IPS DF 19.7 (cell line): ENCODE data around the gene ABCA10.
"Not testable (repeated sequence)": the region's sequence is repeated elsewhere in the genome, so short reads cannot be mapped to it uniquely, and the experiment has no call there.

Source experiments
- DNase-seq: peaks from one replicate; pipeline ENCODE4 v3.0.0-alpha.2; 2013; ENCODE audit warnings: low read depth, low spot score

Gene ABCA10

DNA sequence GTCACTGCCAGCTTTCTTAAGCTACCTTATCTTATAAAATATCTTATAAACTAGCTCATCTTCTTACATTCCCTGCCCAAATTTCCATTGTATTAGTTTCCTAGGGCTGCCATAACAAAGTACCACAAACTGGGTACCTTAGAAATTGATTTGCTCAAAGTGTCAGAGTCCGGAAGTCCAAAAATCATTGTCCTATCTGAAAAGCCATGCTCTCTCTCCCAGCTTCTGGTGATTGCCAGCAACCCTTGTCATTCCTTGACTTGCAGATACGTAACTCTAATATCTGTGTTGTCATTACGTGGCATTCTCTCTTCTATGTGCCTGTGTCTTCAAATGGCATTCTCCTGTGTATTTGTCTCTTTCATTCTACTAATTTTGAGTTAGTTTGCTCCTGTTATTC is 2.3 kb upstream of the ABCA10 start:
- DNase-seq = no peak

DNA sequence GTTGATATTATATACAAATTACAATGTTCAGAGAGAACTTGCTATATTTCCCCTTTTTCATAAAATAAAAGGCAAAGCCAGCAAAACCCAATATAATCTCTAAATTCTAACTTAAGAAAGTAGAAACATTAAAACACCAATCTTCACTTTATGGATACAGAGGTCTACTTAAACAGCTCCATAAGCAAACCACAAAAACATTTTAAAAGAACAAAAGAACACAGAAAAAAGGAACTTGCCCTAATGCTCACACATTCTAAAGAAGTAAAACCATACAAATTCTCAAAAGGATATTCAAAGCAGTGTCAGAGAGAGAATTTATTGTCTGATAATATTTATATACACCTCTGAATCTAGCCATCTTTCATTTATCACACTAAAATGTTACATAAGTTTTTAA is 606 bp downstream of the ABCA10 start:
- no peak for DNase-seq

DNA sequence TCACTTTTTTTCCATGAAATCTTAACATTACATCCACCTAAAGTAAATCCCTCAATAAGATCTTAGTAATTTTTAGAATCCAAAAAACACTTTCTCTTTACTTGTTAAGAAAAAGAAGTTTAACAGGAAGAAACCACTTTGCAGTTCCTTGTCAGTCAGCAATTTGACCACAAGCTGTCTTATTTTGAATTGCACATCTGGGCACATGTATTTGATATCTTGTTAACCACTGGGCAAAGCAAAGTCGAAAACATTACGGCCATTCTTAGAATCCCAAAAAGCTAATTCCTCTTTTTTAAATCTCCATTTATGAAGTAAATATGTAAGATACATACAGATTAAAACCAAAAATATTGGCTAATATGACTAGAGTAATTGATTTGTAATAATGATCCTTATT is 1.1 kb downstream of the ABCA10 start:
- no peak for DNase-seq

DNA sequence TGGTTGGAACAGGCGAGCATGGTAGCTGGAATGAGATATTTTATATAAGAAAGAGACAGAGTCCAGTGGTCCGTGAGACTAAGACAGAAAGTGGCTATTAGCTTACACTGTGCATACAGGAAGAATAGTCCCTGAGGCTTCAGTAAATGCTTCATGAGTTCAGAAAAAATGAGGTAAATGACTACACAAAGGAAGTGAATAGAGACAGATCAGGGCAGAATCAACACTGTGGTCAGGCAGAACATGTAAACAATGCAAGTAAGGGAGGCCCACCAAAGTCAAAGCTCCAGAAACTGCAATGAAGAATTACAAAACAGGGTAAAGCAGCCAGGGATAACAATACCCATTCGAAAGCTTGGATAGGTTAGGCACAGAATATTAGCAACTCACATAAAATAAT is 4.8 kb downstream of the ABCA10 start:
- DNase-seq = no peak

DNA sequence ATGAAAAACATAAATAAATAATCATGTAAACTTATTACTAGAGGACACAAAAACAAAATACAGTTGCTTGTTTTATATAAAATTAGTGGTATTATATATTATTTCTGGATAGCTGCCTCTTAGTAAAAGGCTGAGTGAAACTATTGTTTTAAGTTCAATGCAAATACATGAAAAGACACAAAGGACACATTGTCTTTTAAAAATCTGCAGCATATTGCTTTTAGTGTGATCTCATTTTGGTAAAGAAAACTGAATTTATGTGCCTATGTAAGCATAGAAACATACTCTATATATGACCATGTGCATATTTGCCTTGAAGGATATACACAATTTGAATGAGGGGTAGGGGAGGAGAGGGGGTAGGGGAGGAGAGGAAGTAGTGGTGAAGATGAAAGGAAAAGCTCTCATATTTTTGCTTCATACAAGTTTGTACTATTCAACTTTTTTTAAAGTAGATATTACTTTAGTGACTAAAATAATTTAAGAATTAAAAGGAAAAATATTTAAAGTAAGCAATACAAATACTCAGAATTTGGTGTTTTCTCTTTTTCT is 5.8 kb downstream of the ABCA10 start:
- no peak for DNase-seq

DNA sequence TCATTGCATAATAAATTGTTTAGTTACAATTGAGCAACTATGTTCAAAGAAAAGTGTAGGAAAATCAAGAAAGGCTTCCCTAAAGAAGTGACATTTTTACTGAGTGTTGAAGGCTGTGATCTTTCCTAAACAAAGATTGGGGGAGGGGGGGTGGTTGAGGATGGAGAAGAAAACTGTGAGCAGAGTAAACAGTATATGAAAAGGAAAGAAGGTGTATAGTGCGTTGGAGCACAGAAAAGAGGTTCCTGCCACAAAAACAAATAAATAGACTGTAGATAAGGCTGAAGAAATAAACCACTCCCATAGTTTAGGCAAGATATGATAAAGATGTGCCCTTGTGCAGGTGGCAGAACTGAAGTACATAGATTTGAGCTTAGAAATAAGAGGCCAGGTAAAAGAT is 8.5 kb downstream of the ABCA10 start:
- DNase-seq = no peak

DNA sequence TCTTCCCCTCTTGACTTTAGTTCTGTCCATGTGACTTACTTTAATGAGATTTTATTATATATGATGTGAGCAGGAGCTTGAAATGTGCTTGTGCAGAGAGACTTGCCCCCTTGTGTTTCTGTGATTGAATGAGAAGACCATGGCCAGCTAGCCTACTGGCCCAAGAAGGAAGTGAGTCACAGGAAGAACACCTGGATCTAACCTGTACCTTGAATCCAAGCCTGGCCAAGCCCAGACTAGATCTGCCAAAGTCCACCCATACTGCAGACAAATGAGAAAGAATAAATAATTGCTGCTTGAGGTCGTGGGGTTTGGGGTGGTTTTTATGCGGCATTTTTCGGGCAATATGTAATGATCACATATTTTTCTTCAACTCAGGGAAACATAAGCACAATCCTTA is 9.6 kb downstream of the ABCA10 start:
- no peak for DNase-seq

DNA sequence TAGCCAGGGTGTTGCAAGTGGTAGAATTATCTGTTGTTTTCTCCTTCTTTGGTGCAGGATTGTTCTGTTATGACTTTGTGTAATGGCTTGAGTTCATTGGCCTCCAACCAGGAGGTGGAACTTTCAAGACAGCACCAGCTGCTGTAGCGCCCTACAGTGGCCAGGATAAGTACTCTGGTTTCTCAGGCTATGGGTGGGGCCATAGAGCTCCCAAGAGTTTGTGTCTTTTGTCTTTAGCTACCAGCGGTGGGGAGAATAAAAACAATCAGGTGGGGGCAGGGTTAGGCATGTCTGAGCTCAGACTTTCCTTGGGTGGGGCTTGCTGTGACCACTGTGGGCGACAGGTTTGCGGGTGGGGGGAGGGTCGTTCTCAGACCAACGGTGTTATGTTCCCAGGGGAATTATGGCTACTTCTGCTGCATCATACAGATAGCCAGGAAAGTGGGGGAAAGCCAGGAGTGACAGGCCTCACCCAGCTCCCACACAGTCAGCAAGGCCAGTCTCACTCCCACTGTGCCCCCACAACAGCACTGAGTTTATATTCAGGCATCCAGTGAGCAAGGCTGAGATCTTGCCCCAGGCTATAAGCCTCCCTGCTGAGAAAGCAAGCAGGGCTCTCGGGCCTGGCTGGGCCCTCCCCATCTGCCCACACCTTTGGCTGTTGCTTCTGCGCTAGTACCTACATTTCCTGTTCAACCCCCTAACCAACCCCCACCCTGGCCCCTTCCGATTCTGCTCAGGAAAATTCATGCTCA is 15.4 kb downstream of the ABCA10 start:
- no peak for DNase-seq

DNA sequence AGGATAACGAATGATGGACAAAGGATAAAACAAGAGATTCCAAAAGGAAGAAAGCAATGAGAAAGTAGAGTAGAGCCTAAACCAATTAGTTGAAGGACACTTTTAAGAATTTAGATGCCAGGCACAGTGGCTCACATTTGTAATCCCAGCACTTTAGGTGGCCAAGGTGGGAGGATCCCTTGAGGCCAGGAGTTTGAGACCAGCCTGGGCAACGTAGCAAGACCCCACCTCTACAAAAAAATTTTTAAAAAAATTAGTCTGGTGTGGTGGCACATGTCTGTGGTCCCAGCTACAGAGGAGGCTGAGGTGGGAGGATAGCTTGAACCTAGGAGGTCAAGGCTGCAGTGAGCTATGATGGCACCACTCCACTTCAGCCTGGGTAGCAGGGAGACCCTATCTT is 20.0 kb downstream of the ABCA10 start:
- no peak for DNase-seq

DNA sequence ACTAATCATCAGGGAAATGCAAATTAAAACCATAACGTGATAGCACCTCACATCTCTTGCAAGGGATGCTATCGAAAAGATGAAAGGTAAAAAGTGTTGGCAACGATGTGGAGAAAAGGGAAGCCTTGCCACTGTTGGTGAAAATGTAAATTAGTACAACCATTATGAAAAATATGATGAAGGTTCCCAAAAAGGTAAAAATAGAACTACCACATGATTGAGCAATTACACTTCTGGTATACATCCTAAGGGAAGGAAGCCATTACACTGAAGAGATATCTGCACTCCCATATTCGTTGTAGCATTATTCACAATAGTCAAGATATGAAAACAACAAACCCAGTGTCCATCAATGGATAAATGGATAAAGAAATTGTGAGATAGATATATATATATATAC is 21.5 kb downstream of the ABCA10 start:
- no peak for DNase-seq

DNA sequence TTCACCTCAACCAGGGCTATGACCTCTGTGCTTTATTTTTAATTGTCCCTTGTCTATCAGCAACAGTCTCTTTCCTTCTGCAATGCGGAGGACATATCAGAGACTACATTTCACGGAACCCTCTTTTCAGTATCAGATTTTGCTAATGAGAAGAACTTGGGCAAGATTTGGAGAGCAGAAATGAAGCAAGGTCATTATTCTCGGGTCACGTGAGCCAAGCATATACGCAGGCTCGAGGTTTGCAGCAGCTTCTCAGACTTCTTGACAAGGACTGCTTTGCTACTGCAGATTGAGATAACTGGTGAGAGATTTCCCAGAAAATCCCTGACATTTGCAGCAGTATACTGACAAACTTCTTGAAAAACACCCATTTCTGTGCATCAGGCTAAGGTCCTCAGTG is 30.4 kb downstream of the ABCA10 start:
- DNase-seq = no peak

DNA sequence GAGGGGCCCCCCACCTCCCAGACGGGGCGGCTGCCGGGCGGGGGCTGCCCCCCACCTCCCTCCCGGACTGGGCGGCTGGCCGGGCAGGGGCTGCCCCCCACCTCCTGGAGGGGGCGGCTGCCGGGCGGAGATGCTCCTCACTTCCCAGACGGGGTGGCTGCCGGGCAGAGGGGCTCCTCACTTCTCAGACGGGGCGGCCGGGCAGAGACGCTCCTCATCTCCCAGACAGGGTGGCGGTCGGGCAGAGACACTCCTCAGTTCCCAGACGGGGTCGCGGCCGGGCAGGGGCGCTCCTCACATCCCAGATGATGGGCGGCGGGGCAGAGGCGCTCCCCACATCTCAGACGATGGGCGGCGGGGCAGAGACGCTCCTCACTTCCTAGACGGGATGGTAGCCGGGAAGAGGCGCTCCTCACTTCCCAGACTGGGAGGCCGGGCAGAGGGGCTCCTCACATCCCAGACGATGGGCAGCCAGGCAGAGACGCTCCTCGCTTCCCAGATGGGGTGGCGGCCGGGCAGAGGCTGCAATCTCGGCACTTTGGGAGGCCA is 32.4 kb downstream of the ABCA10 start:
- DNase-seq = not testable (repeated sequence)

DNA sequence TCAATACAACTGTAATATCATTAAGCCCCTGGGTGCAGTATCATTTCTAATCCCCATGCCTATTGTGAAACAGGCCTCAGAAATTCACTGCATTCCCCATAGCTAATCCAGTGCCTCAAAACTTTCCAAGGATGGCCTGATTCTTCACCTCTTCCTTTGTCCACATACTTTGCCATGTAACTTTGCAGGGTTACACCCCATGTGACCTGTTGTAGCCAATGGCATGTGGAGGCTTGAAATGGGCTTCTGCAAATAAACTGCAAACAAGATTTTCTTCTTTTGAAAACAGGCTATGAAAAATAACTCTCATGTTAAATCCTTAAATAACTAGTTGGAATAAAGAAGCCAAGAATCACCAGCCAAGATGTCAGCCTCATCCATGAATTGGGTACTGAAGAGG is 35.9 kb downstream of the ABCA10 start:
- DNase-seq = no peak

DNA sequence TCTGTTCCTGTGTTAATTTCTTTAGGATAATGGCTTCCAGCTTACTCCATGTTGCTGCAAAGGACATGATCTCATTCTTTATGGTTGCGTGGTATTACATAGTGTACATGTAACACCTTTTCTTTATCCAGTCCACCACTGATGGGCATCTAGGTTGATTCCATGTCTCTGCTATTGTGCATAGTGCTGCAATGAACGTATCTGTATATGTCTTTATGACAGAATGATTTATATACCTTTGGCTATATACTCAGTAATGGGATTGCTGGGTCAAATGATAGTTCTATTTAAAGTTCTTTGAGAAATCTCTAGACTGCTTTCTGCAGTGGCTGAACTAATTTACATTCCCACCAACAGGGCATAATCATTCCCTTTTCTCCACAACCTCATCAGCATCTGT is 39.8 kb downstream of the ABCA10 start:
- DNase-seq = no peak

DNA sequence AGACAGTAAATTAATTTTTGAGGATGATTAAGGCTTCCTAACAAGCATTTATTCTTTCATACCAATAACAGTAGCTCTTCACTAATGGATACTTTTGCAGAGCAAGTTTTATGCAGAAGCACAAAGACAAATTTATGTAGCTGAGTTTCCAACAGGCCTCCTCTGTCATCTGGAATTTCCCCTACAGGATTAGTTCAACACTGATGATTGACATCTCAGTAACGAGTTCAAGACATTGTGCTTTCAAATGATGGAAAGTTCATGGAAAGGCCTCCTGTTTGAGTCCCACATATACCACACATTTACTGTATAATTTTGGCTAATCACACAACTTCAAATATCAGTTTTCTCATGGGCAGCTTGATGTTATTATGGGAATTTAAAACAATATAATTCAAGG is 40.6 kb downstream of the ABCA10 start:
- no peak for DNase-seq

DNA sequence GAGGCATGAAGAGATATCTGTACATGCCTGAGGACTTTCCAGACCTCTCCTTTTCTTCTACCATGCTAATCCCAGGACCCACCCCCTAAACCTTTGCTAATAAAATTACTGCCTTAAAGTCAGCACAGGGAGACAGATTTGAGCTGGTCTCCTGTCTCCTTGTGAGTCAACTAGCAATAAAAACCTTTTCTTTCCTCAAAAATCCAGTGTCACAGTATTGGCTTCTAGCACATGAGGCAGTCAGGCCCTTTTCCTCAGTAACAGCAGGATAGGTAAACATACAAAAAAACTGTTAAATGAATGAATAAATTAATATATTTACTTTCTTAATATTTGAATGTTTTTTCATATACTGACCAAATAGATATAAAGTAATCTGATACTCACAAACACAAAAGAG is 41.3 kb downstream of the ABCA10 start:
- no peak for DNase-seq

DNA sequence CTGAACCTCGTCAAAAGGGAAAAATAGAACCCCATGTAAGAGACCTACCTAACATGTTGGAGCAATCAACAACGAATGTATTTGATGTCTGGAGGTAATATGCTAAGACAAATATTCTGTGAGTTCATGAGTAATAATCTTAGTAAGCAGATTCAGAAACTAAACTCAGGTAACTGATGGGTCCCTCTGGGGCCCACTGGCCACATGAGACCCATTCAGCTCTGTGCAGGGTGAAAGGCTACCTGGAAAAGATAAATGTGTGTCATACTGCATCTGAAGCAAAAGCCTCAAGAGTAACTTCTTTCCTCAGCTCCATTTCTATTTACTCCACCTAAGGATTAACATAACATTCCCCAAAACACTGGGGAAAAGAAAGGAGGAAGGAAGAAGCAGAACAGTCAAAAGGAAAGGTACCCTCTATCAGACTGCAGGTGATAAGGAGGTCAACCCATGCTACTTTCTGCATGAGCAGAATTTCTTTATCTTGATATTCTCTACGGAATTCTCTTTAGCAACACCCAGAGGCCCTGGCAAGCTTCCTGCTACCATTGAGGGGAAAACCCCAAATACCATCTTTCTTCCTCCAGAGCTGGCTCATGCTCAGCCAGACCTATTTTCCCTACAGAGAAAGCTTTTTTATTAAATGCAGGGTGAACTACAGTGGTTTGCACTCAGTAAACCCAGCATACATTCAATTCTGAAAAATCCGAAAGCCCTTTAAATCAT is 49.2 kb downstream of the ABCA10 start:
- DNase-seq = no peak

DNA sequence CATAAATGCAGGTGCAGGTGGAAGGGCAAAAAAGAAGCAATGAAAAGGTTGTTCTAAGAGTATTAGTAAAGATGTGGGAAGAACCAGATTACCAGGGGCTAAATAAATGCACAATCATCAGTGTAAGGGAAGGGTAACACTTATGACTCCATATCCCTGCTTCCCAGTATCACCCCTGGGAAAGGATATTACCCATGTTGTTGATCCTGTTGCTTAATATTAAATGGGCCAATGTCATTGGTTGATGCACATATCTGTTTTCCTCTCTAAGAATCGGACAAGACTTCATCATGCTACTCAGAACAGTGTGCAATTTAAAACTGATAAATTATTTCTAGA is 52.2 kb downstream of the ABCA10 start:
- no peak for DNase-seq

DNA sequence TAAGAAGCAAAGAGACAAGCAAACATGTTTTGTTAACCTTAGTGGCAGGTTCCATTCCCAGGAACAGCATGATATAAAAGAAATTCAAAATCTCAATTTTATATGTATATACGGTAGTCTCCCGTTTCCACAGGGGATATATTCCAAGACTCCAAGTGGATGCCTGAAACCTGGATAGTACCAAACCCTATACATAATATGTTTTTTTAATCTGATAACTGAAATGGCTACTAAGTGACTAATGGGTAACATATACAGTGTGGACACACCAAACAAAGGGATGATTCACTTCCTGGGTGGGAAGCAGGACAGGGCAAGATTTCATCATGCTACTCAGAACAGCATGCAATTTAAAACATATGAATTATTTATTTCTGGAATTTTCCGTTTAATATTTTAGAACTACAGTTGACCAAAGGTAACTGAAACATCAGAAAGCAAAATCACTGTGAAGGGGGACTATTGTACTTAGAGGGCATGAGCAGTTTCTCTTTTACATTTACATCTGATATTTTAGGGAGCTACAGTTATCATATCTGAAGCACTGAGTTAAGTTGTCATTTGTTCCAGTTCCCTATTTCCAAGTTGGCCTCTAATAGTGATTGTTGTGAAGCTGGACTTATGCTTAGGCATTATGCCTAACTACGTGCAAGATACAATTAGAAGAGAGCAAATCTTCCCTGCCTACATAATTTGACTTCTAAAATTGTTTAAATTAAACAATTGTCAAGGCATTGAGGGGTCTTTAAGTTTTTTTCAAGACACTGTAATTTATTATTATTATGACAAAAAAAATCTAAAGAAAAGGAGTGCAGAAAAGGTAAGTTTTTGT is 52.8 kb downstream of the ABCA10 start:
- DNase-seq = no peak

DNA sequence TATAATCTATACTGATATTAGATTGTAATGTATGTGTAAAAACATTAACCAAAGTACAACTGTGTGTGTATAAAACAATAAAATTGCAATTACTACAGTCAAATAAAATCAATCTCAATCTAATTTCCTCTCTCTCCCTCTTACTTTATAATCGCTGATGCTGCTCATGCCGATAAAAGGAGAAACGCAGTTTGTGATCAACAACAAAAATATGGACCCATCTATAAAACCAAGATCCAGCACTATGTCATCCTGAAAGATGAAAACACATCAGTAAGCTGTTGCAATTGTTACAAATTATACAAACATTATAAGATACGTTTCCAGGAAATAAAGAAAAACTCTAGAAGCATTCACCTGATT is 53.4 kb downstream of the ABCA10 start:
- DNase-seq = no peak

DNA sequence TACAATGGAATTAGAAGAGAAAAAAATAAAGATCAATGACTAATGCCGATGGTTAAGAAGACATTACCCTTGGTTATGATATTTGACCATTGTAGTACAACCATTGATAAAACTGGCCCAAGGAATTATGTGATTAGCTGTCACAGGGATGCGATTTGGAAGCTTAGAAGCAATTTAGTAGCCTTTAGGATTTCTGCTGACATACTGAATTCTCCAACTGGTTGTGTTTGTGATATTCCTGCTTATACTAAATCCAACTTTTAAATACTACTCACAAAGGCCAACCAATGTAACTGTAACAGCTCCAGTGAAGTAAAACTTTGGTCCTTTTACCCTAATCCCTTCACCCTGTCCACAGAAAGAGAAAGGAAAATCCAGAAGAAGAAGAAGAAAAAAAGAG is 55.5 kb downstream of the ABCA10 start:
- DNase-seq = no peak

DNA sequence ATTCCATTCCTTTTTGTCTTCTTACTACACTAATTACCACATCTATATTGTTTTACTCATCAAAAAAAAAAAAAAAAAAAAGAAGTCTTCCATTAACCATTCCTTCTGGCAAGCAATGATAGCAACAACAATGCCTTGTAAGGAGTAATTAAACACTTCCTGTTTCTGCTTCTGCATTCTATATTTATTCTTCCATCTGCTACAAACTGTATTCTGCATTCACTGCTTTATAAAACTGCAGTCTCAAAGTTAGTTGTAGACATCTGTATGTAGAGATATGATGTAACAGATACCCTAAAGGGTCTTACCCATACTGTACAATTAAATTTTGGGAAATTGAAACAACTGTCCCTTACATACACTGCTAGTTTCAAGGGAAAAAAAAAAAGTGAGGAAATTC is 58.2 kb downstream of the ABCA10 start:
- DNase-seq = no peak
